ENCODE measurements around the gene RALGPS2.
"Not testable (repeated sequence)": the region's sequence is repeated elsewhere in the genome, so short reads cannot be mapped to it uniquely, and the experiment has no call there.

RALGPS2 gene

GRCh38 chr1:178946855-178947676, 222.0 kb downstream of the RALGPS2 start:
- no peak for DNase-seq

GRCh38 chr1:178947677-178947981, 222.6 kb downstream of the RALGPS2 start:
- no peak for DNase-seq

GRCh38 chr1:178948676-178949075, 223.6 kb downstream of the RALGPS2 start:
- no peak for DNase-seq

GRCh38 chr1:178949866-178950265, 224.8 kb downstream of the RALGPS2 start:
- DNase-seq, result not testable (repeated sequence)

DNA sequence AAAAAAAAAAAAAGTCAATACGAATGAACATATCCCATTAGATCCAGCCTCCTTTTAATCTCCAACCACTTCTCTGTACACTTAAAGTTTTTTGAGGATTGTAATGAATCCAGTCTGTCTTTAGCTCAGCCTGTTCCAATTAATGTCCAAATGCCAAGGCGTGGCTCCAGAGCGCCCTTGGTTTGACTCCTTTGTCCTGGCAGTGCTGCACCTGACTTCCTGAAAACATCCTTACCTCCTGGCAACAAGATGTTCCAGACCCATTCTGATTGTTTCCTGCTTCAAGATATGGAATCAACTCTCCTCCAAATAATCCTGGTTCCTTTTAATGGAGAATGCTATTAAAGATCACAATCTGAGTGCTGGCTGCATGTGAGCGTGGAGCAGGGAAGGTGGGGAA, 226.6 kb downstream of the RALGPS2 start:
- DNase-seq, result no peak

GRCh38 chr1:178953034-178953433, 228.0 kb downstream of the RALGPS2 start:
- no peak for DNase-seq

GRCh38 chr1:178953538-178954324, 228.7 kb downstream of the RALGPS2 start:
- no peak for DNase-seq

DNA sequence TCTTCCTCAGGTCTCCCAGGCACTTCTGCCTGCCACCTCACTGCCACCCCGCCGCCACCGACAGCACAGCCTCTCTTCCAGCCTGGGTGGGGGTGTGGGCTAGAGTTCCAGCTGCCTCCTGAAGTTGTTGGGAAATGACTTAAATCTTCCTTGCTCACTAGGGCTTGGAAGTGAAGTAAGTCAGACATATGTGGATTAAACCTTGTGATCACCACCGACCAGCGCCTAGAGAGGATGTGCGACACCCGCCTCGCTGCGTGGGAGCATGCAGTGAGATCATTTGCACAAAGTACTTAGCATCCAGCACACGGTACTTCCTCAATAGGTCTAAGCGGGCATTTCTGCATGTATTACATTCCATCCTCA, 229.3 kb downstream of the RALGPS2 start:
- no peak for DNase-seq

GRCh38 chr1:178954937-178955336, 229.9 kb downstream of the RALGPS2 start:
- no peak for DNase-seq

- DNase-seq, result no peak
These were observed 230.4 kb downstream of the RALGPS2 start for GRCh38 chr1:178955391-178955954.

DNA sequence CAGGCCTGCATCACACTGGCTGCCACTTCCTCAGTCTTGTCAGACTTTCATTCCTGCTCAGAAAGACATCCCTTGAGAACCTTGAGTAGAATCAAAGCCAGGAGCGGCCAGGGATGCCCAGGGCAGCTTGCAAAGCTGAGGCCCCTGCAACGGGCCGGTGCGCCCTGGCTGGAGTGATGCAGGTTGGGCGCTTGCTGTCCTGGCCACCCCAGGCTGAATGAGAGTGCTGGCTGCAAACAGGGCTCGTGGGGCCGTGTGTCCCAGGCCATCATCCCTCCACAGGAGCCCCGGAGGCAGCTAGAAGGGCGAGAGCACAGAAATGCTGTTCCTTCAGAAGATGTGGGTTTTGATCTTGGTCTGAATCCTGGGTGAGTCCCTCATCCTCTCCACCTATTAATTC, 233.4 kb downstream of the RALGPS2 start:
- no peak for DNase-seq

- DNase-seq, result no peak
These were observed 234.8 kb downstream of the RALGPS2 start for GRCh38 chr1:178959543-178960460.

GRCh38 chr1:178960482-178961240, 235.6 kb downstream of the RALGPS2 start:
- no peak for DNase-seq

DNA sequence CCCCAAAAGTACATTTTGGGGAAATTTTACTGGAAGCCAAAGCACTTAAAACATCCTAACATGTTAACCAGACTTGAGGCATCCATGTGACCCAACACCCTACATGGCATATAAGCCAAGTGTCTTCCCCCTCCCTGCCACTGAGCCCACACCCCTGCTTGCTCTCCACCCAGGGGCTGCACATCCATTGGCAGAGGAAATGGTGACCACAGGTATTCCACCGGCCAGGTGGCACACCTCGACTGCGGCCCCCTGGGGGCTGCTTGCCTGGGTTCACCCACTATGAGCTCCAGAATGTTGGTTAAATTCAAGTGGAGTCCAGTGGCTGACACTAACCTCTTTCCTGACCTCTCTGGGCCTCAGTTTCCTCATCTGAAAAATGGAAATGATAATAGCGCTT, 236.3 kb downstream of the RALGPS2 start:
- DNase-seq, result no peak

- no peak for DNase-seq
These were observed 236.8 kb downstream of the RALGPS2 start for GRCh38 chr1:178961868-178962267.

GRCh38 chr1:178962853-178963711, 238.0 kb downstream of the RALGPS2 start:
- DNase-seq, result no peak

- DNase-seq, result no peak
These were observed 239.7 kb downstream of the RALGPS2 start for GRCh38 chr1:178964469-178965330.

DNA sequence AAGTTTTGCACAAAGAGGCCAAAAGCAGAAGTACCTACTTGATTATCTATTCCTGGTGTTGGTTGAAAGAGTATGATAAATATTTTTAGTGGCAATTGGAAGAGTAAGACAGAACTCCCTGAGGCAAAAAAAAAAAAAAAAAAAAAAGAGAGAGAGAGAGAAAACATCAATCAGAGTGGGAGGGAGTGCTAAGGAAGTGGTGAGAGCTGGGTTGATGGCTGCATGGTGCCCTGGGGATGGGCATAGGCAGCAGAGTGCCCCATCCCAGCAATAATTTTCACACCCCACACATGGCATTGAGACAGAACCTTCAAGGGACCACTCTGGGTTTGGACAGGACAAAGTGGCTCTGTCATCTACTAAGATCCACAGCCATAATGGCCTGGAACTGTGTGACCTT, 241.3 kb downstream of the RALGPS2 start:
- no peak for DNase-seq

DNA sequence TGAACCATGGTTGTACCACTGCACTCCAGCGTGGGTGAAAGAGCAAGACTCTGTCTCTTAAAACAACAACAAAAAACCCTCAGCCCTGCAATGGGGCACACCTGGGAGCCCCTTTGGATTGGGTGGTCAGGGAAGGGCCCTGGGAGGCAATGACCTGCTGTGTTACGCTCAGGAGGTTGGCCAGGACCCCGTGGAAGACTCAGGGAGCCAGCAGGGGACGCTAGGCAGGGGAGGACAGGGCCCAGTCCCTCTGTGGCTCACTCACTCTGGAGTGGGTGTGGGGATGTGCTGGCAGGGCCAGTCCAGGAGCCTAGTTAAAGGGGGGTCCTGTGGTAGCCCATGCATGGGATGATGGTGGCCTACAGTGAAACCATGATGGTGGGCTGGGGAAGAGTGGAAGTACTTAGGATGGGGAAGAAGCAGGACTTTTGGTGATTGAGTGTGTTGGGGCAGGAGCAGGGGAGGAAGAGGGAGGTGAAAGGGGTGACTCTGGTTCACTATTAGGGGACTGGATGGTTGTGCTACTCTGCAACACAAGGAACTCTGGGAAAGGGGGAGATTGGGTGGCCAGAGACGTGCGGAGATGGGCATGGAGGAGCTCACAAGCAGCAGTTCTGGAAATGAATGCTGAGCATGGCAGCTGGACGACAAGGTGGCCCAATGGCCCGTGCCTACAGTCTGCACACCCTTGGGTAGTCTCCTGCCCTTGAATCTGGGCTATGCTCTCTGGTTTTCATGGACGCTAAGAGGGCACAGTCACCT, 244.4 kb downstream of the RALGPS2 start:
- no peak for DNase-seq
